Gastrocnemius medialis (tissue), 4 donors: ENCODE measurements around the gene CCDC138. TPM values are rescaled to one million over a fixed set of nuclear protein-coding genes. Genes with fewer than 3 reads are reported as not detected.

Experiments used
- ATAC-seq, 2 donors: fragments of 150-250 bp; one replicate each; pipeline ENCODE4 v1.9.1; 2016
- DNase-seq, 2 donors: peaks; one replicate each; pipeline ENCODE4 v3.0.0-alpha.2; 2019
- H3K27ac ChIP-seq, 4 donors: fragments of 200-600 bp; sonication (generic); 1 replicate in 1 of 4; 2 replicates in 3 of 4; pipeline ENCODE4 v1.5.1; 2016 to 2018; ENCODE audit warnings: mild to moderate bottlenecking in 2 of 4, moderate library complexity in 1 of 4
- H3K27me3 ChIP-seq, 3 donors: fragments of 200-600 bp; sonication (generic) in 2 of 3; 1 replicate in 1 of 3; 2 replicates in 2 of 3; pipeline versions ENCODE4 v1.5.1 to v1.6.0; 2016 to 2019; ENCODE audit warnings: mild to moderate bottlenecking in 1 of 3, moderate library complexity in 1 of 3
- H3K36me3 ChIP-seq, 2 donors: fragments of 200-600 bp; sonication (generic) in 1 of 2; one replicate each; pipeline ENCODE4 v1.5.1; 2017 to 2018
- H3K4me1 ChIP-seq, 2 donors: fragments of 200-600 bp; sonication (generic) in 1 of 2; one replicate each; pipeline ENCODE4 v1.5.1; 2016 to 2017; ENCODE audit warnings: mild to moderate bottlenecking in 2 of 2
- H3K4me3 ChIP-seq, 4 donors: fragments of 200-600 bp; sonication (generic) in 3 of 4; 1 replicate in 1 of 4; 2 replicates in 3 of 4; pipeline ENCODE4 v1.5.1; 2016 to 2019; ENCODE audit warnings: mild to moderate bottlenecking in 2 of 4
- H3K9me3 ChIP-seq, 3 donors: fragments of 200-600 bp; sonication (generic) in 2 of 3; 1 replicate in 1 of 3; 2 replicates in 2 of 3; pipeline ENCODE4 v1.5.1; 2016 to 2019
- CTCF ChIP-seq, 5 experiments: fragments of 450-650 bp in 3 of 5; fragments of 200-600 bp in 2 of 5; sonication (generic) in 2 of 5; IDR thresholded peaks in 4 of 5; conservative IDR thresholded peaks in 1 of 5; 1 replicate in 4 of 5; 2 replicates in 1 of 5; pipeline ENCODE4 v1.5.1; 2016 to 2019; ENCODE audit warnings: antibody characterized with exemption in 5 of 5, mild to moderate bottlenecking in 3 of 5, moderate library complexity in 3 of 5
- POLR2A ChIP-seq, 2 donors: fragments of 450-650 bp; IDR thresholded peaks; one replicate each; pipeline ENCODE4 v1.6.1; 2017; ENCODE audit warnings: antibody characterized with exemption in 2 of 2, mild to moderate bottlenecking in 2 of 2, moderate library complexity in 2 of 2
- in situ Hi-C, 4 donors: fragments of 200-750 bp; cut with MboI; loops; one replicate each; pipeline versions ENCODE4 v1.15.0 to v1.8.0; 2017; ENCODE audit warnings: low sequenced_read_pairs in 4 of 4
- intact Hi-C: fragments of 100-400 bp; cut with DNase I; formaldehyde crosslinking; loops from one replicate; pipeline ENCODE4 v1.15.1; 2023; ENCODE audit warnings: low total_unique reads
- total RNA-seq, 4 donors: library from RNA; depleted of rRNA; stranded (reverse); fragments of >200 nt; gene quantifications; one replicate each; pipeline versions ENCODE4 v1.1.0 to v1.2.3, GENCODE V29; 2016

Gene CCDC138
- total RNA-seq, 4 donors from 2014 or later: 0.52 to 2.8 (median 1.2) TPM

- H3K36me3 ChIP-seq: peaks cover 0 to 85% of the 10 kb centered on the region in 2 donors
- TF ChIP-seq POLR2A (IDR thresholded peaks at IDR 0.05) (no peak), CTCF (IDR thresholded peaks at IDR 0.05 in 4 of 5, conservative IDR thresholded peaks at IDR 0.05 in 1 of 5) (no peak)
- in situ Hi-C loops: loop anchor here in 1 of 4 donors (25.0 kb wide), 1 partner anchor 92 kb away; no protein-coding TSS in a partner anchor
- no peak for DNase-seq
- no peaks in the 10 kb centered on the region for H3K27me3 ChIP-seq
- H3K9me3 ChIP-seq: no peaks in the 10 kb centered on the region
- H3K27ac ChIP-seq: no peak overlapping the region
- H3K4me3 ChIP-seq: no peak overlapping the region
- intact Hi-C loops: no loop called here
- no peaks in the 10 kb centered on the region for H3K4me1 ChIP-seq
- no peak for ATAC-seq
Observed at GRCh38 chr2:108778857-108779256, 7.7 kb upstream of the CCDC138 start.

GRCh38 chr2:108786008-108786353 lies 590 bp upstream of the CCDC138 start:
- H3K27me3 ChIP-seq: no peaks in the 10 kb centered on the region
- ATAC-seq: no peak
- peak overlapping the region; percentile 64 to 79 (median 68) for H3K27ac ChIP-seq
- H3K4me3 ChIP-seq: peak overlapping the region; percentile 63 to 90 (median 68)
- in situ Hi-C loops (loop anchor here in 1 of 4 donors (25.0 kb wide), 1 partner anchor 99 kb away; no protein-coding TSS in a partner anchor), intact Hi-C loops (no loop called here)
- no peaks in the 10 kb centered on the region for H3K9me3 ChIP-seq
- peaks cover 8 to 10% of the 10 kb centered on the region in 2 donors for H3K4me1 ChIP-seq
- TF ChIP-seq CTCF (IDR thresholded peaks at IDR 0.05 in 4 of 5, conservative IDR thresholded peaks at IDR 0.05 in 1 of 5): no peak
- TF ChIP-seq POLR2A (IDR thresholded peaks at IDR 0.05): no peak
- H3K36me3 ChIP-seq: peaks cover 0 to 38% of the 10 kb centered on the region in 2 donors
- DNase-seq: no peak

- Histone ChIP-seq H3K36me3 (peaks cover 0 to 26% of the 10 kb centered on the region in 2 donors), H3K4me3 (peak overlapping the region; percentile 63 to 90 (median 68)), H3K27me3 (no peaks in the 10 kb centered on the region), H3K4me1 (peaks cover 8 to 10% of the 10 kb centered on the region in 2 donors), H3K27ac (peak overlapping the region in 1 of 4 donors; percentile 79), H3K9me3 (no peaks in the 10 kb centered on the region)
- in situ Hi-C loops: loop anchor here in 1 of 4 donors (25.0 kb wide), 1 partner anchor 100 kb away; no protein-coding TSS in a partner anchor
- ATAC-seq (no peak), DNase-seq (no peak)
- TF ChIP-seq CTCF (IDR thresholded peaks at IDR 0.05 in 4 of 5, conservative IDR thresholded peaks at IDR 0.05 in 1 of 5) (no peak), POLR2A (IDR thresholded peaks at IDR 0.05) (no peak)
- intact Hi-C loops: no loop called here
Observed at GRCh38 chr2:108787216-108787541, 608 bp downstream of the CCDC138 start.

- in situ Hi-C loops: no loop called here
- no peak for ATAC-seq
Observed at GRCh38 chr2:108803045-108803736, 16.6 kb downstream of the CCDC138 start.

More at GRCh38 chr2:108803045-108803736, 16.6 kb downstream of the CCDC138 start:
- no peaks in the 10 kb centered on the region for H3K4me1 ChIP-seq
- intact Hi-C loops: no loop called here
- no peak overlapping the region for H3K27ac ChIP-seq
- no peak for DNase-seq
- TF ChIP-seq POLR2A (IDR thresholded peaks at IDR 0.05): no peak
- no peak for TF ChIP-seq CTCF (IDR thresholded peaks at IDR 0.05 in 4 of 5, conservative IDR thresholded peaks at IDR 0.05 in 1 of 5)
- peaks cover 0 to 4% of the 10 kb centered on the region in 2 donors for H3K36me3 ChIP-seq
- H3K4me3 ChIP-seq: no peak overlapping the region
- H3K9me3 ChIP-seq: no peaks in the 10 kb centered on the region
- no peaks in the 10 kb centered on the region for H3K27me3 ChIP-seq
